Measurements from ENCODE around the gene CDK5R1. TPM values are rescaled to one million over a fixed set of nuclear protein-coding genes. Genes with fewer than 3 reads are reported as not detected.
A peak's percentile ranks its signal among the peaks of the same experiment; 100 is the strongest.

CDK5R1 gene
- total RNA-seq, 3 donors from 2014 or later (not counting 1 experiment from before 2014, with no cell fraction given): 3.7 to 12.3 (median 7.4) TPM

DNA sequence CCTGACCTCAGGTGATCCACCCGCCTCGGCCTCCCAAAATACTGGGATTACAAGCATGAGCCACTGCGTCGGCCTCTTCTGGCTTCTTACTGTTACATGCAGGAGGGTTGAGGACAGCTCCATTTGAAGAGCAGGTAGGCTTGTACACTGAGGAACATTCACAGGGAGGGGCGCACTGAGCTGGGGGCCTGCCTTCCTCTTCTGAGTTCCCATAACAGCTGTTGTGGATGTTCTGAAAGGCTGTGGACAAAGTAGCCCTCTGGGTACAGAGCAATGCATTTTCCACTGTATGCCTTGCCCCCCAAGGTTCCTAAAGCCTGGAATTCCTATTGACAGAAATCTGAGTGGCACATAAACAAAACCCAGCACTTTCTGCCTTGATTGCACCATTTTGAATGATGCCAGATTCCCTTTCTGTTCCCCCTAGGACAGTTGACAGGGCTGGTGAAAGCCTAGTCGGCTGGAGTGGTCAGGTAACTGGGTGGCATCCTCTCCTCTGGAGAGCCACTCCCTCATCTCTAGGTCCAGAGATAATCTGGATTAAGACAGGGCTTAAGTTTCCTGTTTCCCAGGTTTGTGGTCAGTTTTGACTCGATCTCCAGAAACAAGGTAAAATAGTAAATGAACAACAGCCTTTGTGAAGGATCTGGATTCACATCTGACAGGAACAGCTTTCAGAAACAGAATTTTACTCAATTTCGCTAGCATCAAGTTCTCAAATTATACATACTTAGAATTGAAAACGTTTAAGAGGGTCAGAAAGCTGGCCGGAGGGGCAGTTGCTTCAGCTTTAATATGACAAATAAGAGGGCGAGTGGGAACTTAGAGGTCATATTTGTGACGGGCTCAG, 1.3 kb upstream of the CDK5R1 start:
- H3K4me1 ChIP-seq (ENCODE audit: control insufficient read depth, insufficient read depth, low read length): peaks cover 42% of the 10 kb centered on the region
- H3K9me3 ChIP-seq (ENCODE audit: control insufficient read depth, insufficient read depth, low read length): no peaks in the 10 kb centered on the region
- H3K36me3 ChIP-seq (ENCODE audit: control insufficient read depth, insufficient read depth, low read length): peaks cover 41% of the 10 kb centered on the region
- H3K36me3 Mint-ChIP-seq: peaks cover 14% of the 10 kb centered on the region
- TF ChIP-seq, protein P1, sequence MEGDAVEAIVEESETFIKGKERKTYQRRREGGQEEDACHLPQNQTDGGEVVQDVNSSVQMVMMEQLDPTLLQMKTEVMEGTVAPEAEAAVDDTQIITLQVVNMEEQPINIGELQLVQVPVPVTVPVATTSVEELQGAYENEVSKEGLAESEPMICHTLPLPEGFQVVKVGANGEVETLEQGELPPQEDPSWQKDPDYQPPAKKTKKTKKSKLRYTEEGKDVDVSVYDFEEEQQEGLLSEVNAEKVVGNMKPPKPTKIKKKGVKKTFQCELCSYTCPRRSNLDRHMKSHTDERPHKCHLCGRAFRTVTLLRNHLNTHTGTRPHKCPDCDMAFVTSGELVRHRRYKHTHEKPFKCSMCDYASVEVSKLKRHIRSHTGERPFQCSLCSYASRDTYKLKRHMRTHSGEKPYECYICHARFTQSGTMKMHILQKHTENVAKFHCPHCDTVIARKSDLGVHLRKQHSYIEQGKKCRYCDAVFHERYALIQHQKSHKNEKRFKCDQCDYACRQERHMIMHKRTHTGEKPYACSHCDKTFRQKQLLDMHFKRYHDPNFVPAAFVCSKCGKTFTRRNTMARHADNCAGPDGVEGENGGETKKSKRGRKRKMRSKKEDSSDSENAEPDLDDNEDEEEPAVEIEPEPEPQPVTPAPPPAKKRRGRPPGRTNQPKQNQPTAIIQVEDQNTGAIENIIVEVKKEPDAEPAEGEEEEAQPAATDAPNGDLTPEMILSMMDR (IDR thresholded peaks at IDR 0.05): no peak
- intact Hi-C loops (cut with micrococcal nuclease): loop anchor here (2.0 kb wide), 2 partner anchors 17 to 35 kb away; no protein-coding TSS in a partner anchor
- no peak overlapping the region for H3K4me3 ChIP-seq (ENCODE audit: low read length)
- peak overlapping the region; percentile 82 to 84 for H3K27ac Mint-ChIP-seq
- H3K27me3 ChIP-seq (ENCODE audit: control insufficient read depth, insufficient read depth, low read length): no peaks in the 10 kb centered on the region
- 85% methylated on average over 12 of the region's 12 CpGs for WGBS (ENCODE audit: insufficient coverage)
- no peak overlapping the region for H3K27ac ChIP-seq (ENCODE audit: low read length)
- H3K4me3 Mint-ChIP-seq: peak overlapping the region; percentile 92
- DNase-seq (peak in 1 of 2 donors; percentile 22), ATAC-seq (no peak)
- no peaks in the 10 kb centered on the region for H3K9me3 Mint-ChIP-seq
- no peaks in the 10 kb centered on the region for H3K27me3 Mint-ChIP-seq (ENCODE audit: low read depth in 2 of 2)
- peaks cover 44 to 50% of the 10 kb centered on the region in 2 donors for H3K4me1 Mint-ChIP-seq

DNA sequence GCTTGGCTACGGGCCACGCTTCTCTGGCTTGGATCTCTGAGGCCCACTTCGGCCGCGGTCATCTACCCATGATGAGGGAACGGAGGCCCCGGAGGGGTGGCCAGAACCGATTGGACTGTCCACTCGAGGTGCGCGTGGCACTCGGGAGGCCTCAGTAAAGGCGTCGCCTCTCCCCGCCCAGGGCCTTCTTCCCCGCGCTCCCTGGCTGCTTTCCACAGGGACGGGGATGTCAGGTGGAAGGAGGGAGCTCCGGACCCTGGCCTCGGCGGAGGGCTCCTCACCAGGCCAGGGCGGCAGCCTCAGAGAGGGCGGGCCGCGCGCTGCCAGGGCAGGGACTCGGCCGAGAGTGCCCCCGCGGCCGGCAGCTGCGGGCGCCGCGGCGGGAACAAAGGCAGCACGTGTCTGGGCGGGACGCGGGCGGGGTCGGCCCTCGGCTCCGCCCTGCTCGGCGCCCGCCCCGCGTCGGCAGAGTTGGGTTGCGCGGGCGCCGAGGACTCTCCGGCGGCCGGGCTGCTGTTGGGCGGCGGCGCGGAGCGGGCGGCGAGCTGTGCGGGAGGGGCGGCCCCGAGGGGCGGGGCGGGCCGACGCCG, 587 bp upstream of the CDK5R1 start:
- no peaks in the 10 kb centered on the region for H3K27me3 Mint-ChIP-seq (ENCODE audit: low read depth in 2 of 2)

GRCh38 chr17:32487473-32488176, 832 bp downstream of the CDK5R1 start:
- intact Hi-C loops (cut with micrococcal nuclease): loop anchor here (1.0 to 2.0 kb wide), 3 partner anchors 15 to 122 kb away; no protein-coding TSS in a partner anchor
- 38% methylated on average over 59 of the region's 59 CpGs for WGBS (ENCODE audit: insufficient coverage)
- H3K4me1 Mint-ChIP-seq: peaks cover 60 to 63% of the 10 kb centered on the region in 2 donors
- TF ChIP-seq, protein P1 (IDR thresholded peaks at IDR 0.05): no peak
- H3K4me3 ChIP-seq (ENCODE audit: low read length): peak overlapping the region; percentile 45
- H3K27me3 Mint-ChIP-seq (ENCODE audit: low read depth in 2 of 2): no peaks in the 10 kb centered on the region
- peak overlapping the region; percentile 91 for H3K4me3 Mint-ChIP-seq
- DNase-seq: peak; percentile 36 to 60
- H3K27me3 ChIP-seq (ENCODE audit: control insufficient read depth, insufficient read depth, low read length): no peaks in the 10 kb centered on the region
- no peaks in the 10 kb centered on the region for H3K9me3 ChIP-seq (ENCODE audit: control insufficient read depth, insufficient read depth, low read length)
- H3K4me1 ChIP-seq (ENCODE audit: control insufficient read depth, insufficient read depth, low read length): peaks cover 58% of the 10 kb centered on the region
- ATAC-seq: peak in 1 of 3 donors; percentile 12
- peak overlapping the region; percentile 68 to 73 for H3K27ac Mint-ChIP-seq
- H3K36me3 Mint-ChIP-seq: no peaks in the 10 kb centered on the region
- no peaks in the 10 kb centered on the region for H3K9me3 Mint-ChIP-seq
- H3K36me3 ChIP-seq (ENCODE audit: control insufficient read depth, insufficient read depth, low read length): peaks cover 28% of the 10 kb centered on the region
- no peak overlapping the region for H3K27ac ChIP-seq (ENCODE audit: low read length)

More for the DNA sequence above, 587 bp upstream of the CDK5R1 start:
- H3K4me3 ChIP-seq (ENCODE audit: low read length): peak overlapping the region; percentile 19
- H3K4me3 Mint-ChIP-seq: peak overlapping the region; percentile 92
- no peaks in the 10 kb centered on the region for H3K9me3 ChIP-seq (ENCODE audit: control insufficient read depth, insufficient read depth, low read length)
- H3K27ac ChIP-seq (ENCODE audit: low read length): peak overlapping the region; percentile 45
- peaks cover 38% of the 10 kb centered on the region for H3K36me3 ChIP-seq (ENCODE audit: control insufficient read depth, insufficient read depth, low read length)
- WGBS (ENCODE audit: insufficient coverage): 14% methylated on average over 72 of the region's 72 CpGs
- DNase-seq (peak; percentile 73 to 90), ATAC-seq (peak; percentile 77 to 90 (median 82))
- peaks cover 44% of the 10 kb centered on the region for H3K4me1 ChIP-seq (ENCODE audit: control insufficient read depth, insufficient read depth, low read length)
- H3K27ac Mint-ChIP-seq: peak overlapping the region; percentile 82 to 84
- H3K4me1 Mint-ChIP-seq: peaks cover 50 to 51% of the 10 kb centered on the region in 2 donors
- TF ChIP-seq, protein P1 (IDR thresholded peaks at IDR 0.05): no peak
- no peaks in the 10 kb centered on the region for H3K9me3 Mint-ChIP-seq
- H3K27me3 ChIP-seq (ENCODE audit: control insufficient read depth, insufficient read depth, low read length): no peaks in the 10 kb centered on the region
- peaks cover 13% of the 10 kb centered on the region for H3K36me3 Mint-ChIP-seq
- intact Hi-C loops (cut with micrococcal nuclease): loop anchor here (2.0 kb wide), 2 partner anchors 17 to 35 kb away; no protein-coding TSS in a partner anchor

Data from natural killer cell (primary cell).